Measurements from ENCODE around the gene TGFBR1. TPM values are rescaled to one million over a fixed set of nuclear protein-coding genes. Genes with fewer than 3 reads are reported as not detected.
A peak's percentile ranks its signal among the peaks of the same experiment; 100 is the strongest.

Gene TGFBR1
- total RNA-seq, 1 donor from 2014 or later = 203 TPM

DNA sequence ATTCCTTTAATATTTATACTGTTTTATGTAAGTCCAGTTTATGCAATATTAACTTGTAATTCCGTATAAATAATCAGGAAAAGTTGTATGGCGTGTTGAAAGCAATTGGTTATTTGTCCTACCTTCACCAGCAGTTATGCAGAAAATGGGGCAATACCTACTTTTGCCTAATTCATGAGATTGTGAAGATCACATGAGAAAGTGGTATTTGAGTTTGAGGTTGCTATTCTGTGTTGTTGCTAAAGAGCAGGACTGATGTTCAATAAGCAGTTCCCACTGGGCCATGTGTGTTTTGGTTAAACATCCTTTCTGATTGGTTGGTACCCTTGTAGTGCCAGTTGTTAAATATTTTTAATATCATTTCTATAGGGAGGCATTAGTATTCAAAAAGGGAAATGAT, 3.2 kb downstream of the TGFBR1 start:
- no peaks in the 10 kb centered on the region for H3K27me3 Mint-ChIP-seq (ENCODE audit: low read depth, unreplicated experiment)
- H3K4me3 Mint-ChIP-seq (ENCODE audit: unreplicated experiment) = peak overlapping the region; percentile 86
- peaks cover 76% of the 10 kb centered on the region for H3K79me2 ChIP-seq (ENCODE audit: insufficient read depth, low read length)
- FAIRE-seq (no peak), DNase-seq (ENCODE audit: low read depth) (no peak)
- H4K20me1 ChIP-seq (ENCODE audit: insufficient read depth, low read length) = peaks cover 68% of the 10 kb centered on the region
- H3K27ac ChIP-seq (ENCODE audit: low read depth, low read length) = no peak overlapping the region
- no peak overlapping the region for H3K4me3 ChIP-seq (ENCODE audit: insufficient read depth, low read depth, low read length)
- no peaks in the 10 kb centered on the region for H3K36me3 ChIP-seq (ENCODE audit: insufficient read depth, low read length)
- no peak overlapping the region for H3K9ac ChIP-seq (ENCODE audit: low read length)
- TF ChIP-seq, protein P1, sequence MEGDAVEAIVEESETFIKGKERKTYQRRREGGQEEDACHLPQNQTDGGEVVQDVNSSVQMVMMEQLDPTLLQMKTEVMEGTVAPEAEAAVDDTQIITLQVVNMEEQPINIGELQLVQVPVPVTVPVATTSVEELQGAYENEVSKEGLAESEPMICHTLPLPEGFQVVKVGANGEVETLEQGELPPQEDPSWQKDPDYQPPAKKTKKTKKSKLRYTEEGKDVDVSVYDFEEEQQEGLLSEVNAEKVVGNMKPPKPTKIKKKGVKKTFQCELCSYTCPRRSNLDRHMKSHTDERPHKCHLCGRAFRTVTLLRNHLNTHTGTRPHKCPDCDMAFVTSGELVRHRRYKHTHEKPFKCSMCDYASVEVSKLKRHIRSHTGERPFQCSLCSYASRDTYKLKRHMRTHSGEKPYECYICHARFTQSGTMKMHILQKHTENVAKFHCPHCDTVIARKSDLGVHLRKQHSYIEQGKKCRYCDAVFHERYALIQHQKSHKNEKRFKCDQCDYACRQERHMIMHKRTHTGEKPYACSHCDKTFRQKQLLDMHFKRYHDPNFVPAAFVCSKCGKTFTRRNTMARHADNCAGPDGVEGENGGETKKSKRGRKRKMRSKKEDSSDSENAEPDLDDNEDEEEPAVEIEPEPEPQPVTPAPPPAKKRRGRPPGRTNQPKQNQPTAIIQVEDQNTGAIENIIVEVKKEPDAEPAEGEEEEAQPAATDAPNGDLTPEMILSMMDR (IDR thresholded peaks at IDR 0.05; ENCODE audit: insufficient read depth, low read depth, low read length) = no peak
- TF ChIP-seq EZH2 (IDR thresholded peaks at IDR 0.05; ENCODE audit: insufficient read depth, low read length) = no peak
- peak overlapping the region; percentile 89 for H3K4me2 ChIP-seq (ENCODE audit: low read length)
- H3K27me3 ChIP-seq (ENCODE audit: insufficient read depth, low read length) = no peaks in the 10 kb centered on the region
- peaks cover 21% of the 10 kb centered on the region for H3K4me1 ChIP-seq (ENCODE audit: insufficient read depth, low read length)
- no peaks in the 10 kb centered on the region for H3K9me3 ChIP-seq (ENCODE audit: insufficient read depth, low read depth, low read length)
- no peak overlapping the region for H3K27ac Mint-ChIP-seq (ENCODE audit: unreplicated experiment)
- peaks cover 57% of the 10 kb centered on the region for H3K4me1 Mint-ChIP-seq (ENCODE audit: low read depth, unreplicated experiment)
- H2AFZ ChIP-seq (ENCODE audit: low read depth, low read length) = no peak overlapping the region
- no peaks in the 10 kb centered on the region for H3K9me3 Mint-ChIP-seq (ENCODE audit: unreplicated experiment)
- peaks cover 2% of the 10 kb centered on the region for H3K36me3 Mint-ChIP-seq (ENCODE audit: low read depth, unreplicated experiment)

DNA sequence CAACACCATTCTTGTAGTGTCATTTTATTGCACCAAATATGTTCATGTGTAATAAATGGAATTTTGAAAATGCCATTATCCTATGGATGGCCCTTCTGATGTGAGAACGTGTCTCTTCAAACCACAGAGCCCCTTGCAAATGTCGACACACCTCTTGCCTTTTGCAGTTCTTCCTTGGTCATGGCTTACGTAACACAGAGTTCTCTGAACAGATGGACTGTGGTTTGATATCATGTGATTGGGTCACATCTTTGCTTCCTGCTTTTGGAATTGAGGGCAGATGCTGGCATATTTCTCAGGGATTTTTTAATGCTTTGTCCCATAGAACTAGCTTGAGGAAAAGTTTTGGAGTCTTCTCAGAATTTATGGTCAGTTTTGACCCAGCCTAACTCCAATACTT, 4.6 kb downstream of the TGFBR1 start:
- Histone ChIP-seq H4K20me1 (ENCODE audit: insufficient read depth, low read length) (peaks cover 82% of the 10 kb centered on the region), H3K79me2 (ENCODE audit: insufficient read depth, low read length) (peaks cover 89% of the 10 kb centered on the region), H3K4me1 (ENCODE audit: insufficient read depth, low read length) (peaks cover 13% of the 10 kb centered on the region), H3K36me3 (ENCODE audit: insufficient read depth, low read length) (no peaks in the 10 kb centered on the region), H3K9me3 (ENCODE audit: insufficient read depth, low read depth, low read length) (no peaks in the 10 kb centered on the region), H2AFZ (ENCODE audit: low read depth, low read length) (no peak overlapping the region), H3K9ac (ENCODE audit: low read length) (no peak overlapping the region), H3K27me3 (ENCODE audit: insufficient read depth, low read length) (no peaks in the 10 kb centered on the region), H3K4me2 (ENCODE audit: low read length) (no peak overlapping the region), H3K4me3 (ENCODE audit: insufficient read depth, low read depth, low read length) (no peak overlapping the region), H3K27ac (ENCODE audit: low read depth, low read length) (no peak overlapping the region)
- H3K9me3 Mint-ChIP-seq (ENCODE audit: unreplicated experiment) = no peaks in the 10 kb centered on the region
- H3K36me3 Mint-ChIP-seq (ENCODE audit: low read depth, unreplicated experiment) = peaks cover 4% of the 10 kb centered on the region
- no peaks in the 10 kb centered on the region for H3K27me3 Mint-ChIP-seq (ENCODE audit: low read depth, unreplicated experiment)
- peaks cover 56% of the 10 kb centered on the region for H3K4me1 Mint-ChIP-seq (ENCODE audit: low read depth, unreplicated experiment)
- DNase-seq (ENCODE audit: low read depth) (peak; percentile 54), FAIRE-seq (no peak)
- H3K4me3 Mint-ChIP-seq (ENCODE audit: unreplicated experiment) = no peak overlapping the region
- H3K27ac Mint-ChIP-seq (ENCODE audit: unreplicated experiment) = no peak overlapping the region
- TF ChIP-seq EZH2 (IDR thresholded peaks at IDR 0.05; ENCODE audit: insufficient read depth, low read length) = no peak
- TF ChIP-seq, protein P1 (IDR thresholded peaks at IDR 0.05; ENCODE audit: insufficient read depth, low read depth, low read length) = no peak

DNA sequence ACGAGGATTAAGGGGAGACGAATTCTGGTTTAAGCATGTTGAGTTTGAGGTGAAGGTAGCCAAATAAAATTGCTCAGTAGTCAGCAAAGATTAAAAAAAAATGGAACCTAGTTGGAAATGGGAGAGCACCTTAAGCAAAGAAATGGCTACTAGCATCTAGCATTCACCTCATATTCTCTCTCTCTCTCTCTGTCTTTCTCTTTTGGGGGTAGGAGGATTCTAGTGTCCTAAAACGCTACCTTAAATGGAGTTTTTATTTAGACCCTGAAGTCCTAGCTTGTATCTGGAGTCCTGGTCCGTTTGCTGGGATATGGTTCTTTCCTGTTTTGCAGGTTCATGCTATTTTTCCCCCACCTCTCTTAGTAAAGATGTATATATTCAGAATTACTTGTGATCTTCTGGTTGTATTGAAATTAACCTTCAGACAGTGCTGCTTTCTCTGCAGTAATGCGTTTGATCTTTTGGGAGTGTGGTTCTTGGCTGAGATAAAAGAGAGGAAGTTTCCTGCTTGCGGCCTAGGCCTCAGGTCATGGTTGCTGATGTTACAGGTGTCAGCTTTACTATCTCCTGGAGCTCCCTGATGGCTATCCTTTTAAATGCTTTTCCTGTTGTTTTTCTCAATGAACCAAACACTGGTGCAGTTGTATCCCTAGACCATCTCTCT, 8.0 kb downstream of the TGFBR1 start:
- H3K36me3 ChIP-seq (ENCODE audit: insufficient read depth, low read length) = no peaks in the 10 kb centered on the region
- Mint-ChIP-seq H3K9me3 (ENCODE audit: unreplicated experiment) (no peaks in the 10 kb centered on the region), H3K27ac (ENCODE audit: unreplicated experiment) (no peak overlapping the region), H3K4me3 (ENCODE audit: unreplicated experiment) (peak overlapping the region; percentile 6), H3K27me3 (ENCODE audit: low read depth, unreplicated experiment) (no peaks in the 10 kb centered on the region), H3K4me1 (ENCODE audit: low read depth, unreplicated experiment) (peaks cover 61% of the 10 kb centered on the region), H3K36me3 (ENCODE audit: low read depth, unreplicated experiment) (peaks cover 4% of the 10 kb centered on the region)
- no peak overlapping the region for H3K9ac ChIP-seq (ENCODE audit: low read length)
- no peak overlapping the region for H3K4me2 ChIP-seq (ENCODE audit: low read length)
- FAIRE-seq (no peak), DNase-seq (ENCODE audit: low read depth) (no peak)
- no peaks in the 10 kb centered on the region for H3K4me1 ChIP-seq (ENCODE audit: insufficient read depth, low read length)
- H3K27ac ChIP-seq (ENCODE audit: low read depth, low read length) = no peak overlapping the region
- H3K27me3 ChIP-seq (ENCODE audit: insufficient read depth, low read length) = no peaks in the 10 kb centered on the region
- no peak overlapping the region for H2AFZ ChIP-seq (ENCODE audit: low read depth, low read length)
- no peak overlapping the region for H3K4me3 ChIP-seq (ENCODE audit: insufficient read depth, low read depth, low read length)
- H3K9me3 ChIP-seq (ENCODE audit: insufficient read depth, low read depth, low read length) = no peaks in the 10 kb centered on the region
- TF ChIP-seq EZH2 (IDR thresholded peaks at IDR 0.05; ENCODE audit: insufficient read depth, low read length) = no peak
- TF ChIP-seq, protein P1 (IDR thresholded peaks at IDR 0.05; ENCODE audit: insufficient read depth, low read depth, low read length) = no peak
- H3K79me2 ChIP-seq (ENCODE audit: insufficient read depth, low read length) = peaks cover 96% of the 10 kb centered on the region
- H4K20me1 ChIP-seq (ENCODE audit: insufficient read depth, low read length) = peaks cover 86% of the 10 kb centered on the region
